KBM-7 (cell line): Measurements from ENCODE around the gene LTK.
"Not testable (repeated sequence)": the region's sequence is repeated elsewhere in the genome, so short reads cannot be mapped to it uniquely, and the experiment has no call there.

Experiments
- DNase-seq: peaks from one replicate; pipeline ENCODE4 v3.0.0-alpha.2; 2015
- in situ Hi-C: fragments of 300-500 bp; cut with MboI; formaldehyde crosslinking; loops from 2 replicates; pipeline ENCODE4 v1.14.3; 2020; ENCODE audit warnings: low sequenced_read_pairs, low pct_unique_long_range_greater_than_20kb, mixed read lengths

The LTK gene

GRCh38 chr15:41484937-41485625 lies 28.5 kb downstream of the LTK start:
- DNase-seq: no peak
- in situ Hi-C loops: no loop called here

DNA sequence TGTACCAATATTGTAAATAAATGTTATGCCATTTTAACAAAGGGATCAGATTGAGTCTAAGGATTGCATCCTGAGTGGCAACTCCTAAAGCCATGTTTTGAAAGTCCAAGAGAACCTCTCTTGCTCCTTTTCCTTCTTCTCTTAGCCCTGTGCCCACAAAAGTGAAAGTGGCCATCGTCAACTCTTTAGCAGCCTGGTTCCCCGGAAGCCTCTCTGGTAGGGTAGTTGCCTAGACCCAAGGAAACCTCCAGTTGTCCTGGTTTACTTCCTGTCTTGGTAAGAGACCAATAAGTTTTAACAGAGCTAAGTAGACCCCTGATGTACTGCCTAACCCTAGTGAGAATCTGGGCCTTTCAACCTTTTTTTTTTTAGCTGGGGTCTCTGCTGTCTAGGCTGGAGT lies 30.1 kb downstream of the LTK start:
- DNase-seq: no peak
- in situ Hi-C loops: no loop called here

DNA sequence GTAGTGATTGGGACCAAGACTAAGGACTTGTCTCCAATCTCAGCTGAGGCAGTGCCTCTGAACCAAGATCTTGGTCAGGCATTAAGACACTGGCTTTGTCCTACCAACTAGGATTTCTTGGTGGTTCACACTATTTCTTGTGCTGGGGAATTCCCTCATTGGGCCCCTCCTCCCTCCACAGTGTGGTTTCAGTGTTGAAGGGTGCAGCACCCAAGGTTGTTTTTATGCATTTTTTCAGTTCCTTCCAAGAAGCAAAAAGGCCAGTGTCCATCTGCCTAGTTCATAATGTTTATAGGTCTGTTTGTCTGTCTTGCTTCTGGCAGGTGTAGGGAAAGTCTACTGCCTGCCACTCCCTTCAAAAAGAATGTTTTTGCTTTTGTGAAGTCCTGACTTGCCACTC lies 30.5 kb downstream of the LTK start:
- no peak for DNase-seq
- in situ Hi-C loops: no loop called here

GRCh38 chr15:41482110-41482877 lies 31.3 kb downstream of the LTK start:
- no peak for DNase-seq
- in situ Hi-C loops: no loop called here

DNA sequence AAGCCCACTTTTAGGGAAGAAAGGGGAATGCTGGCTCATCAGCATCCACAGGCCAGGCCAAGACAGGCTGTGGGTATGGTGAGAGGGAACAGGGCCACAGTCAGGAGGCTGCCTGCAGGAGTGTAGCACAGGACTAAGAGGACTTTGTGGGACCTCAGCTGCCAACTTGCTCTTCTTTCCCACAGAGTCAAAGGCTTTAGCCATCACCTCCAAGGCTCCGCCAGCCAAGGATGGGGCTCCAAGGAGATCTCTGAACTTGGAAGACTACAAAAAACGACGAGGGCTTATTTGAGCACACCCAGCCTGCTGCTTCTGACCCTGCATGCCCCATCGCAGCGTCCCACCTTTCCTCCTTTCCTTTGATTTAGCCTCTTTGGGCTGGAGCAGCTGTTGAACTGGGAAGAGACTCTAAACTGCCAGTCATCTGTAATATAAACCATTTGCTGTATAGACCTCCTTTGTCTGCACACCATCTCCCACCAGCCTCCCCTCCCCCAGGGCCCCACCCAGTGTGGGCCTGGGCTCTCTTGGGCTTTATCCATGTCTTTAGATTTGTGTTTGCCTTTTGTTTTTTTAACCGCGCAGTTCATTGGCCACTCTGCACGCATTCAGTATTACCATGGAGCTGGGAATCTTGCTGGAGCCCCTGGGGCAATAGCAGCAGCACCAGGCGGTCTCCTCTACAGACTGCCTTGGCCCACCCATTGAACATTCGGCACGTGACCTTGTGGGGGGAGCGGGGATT lies 33.1 kb downstream of the LTK start:
- in situ Hi-C loops: no loop called here

DNA sequence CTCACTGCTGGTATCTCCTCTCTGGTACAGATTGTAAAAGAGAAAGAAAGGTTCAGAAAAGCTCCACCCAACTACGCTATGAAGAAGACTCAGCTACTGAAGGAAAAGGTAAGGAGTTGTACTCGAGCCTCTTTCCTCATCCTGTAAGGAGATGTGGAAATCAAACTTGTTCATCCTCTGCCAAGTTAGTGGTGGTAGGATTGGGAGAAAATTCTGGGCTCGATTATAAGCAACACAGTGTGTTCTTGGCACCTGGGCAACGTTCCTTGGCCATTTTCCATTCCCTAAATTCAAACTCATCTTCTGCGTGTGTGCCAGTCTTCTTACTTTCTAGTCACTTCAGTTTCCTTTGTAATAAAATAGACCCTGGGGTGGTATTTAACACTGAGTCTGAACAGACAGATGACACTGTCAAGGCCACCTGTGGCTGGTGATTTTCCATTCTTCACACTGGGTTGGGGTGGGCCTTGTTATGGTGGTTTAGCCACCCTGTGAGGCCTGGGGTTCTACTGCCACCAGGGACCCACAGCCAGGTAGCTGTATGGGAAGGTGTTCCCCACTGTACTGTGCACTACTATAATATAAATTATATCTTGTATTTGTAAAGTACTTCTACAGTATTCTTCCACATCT lies 37.1 kb downstream of the LTK start:
- DNase-seq: no peak
- in situ Hi-C loops: no loop called here

More for the DNA sequence above, 33.1 kb downstream of the LTK start:
- no peak for DNase-seq

- DNase-seq: no peak
- in situ Hi-C loops: no loop called here
Observed at GRCh38 chr15:41474941-41475340, 38.7 kb downstream of the LTK start.

DNA sequence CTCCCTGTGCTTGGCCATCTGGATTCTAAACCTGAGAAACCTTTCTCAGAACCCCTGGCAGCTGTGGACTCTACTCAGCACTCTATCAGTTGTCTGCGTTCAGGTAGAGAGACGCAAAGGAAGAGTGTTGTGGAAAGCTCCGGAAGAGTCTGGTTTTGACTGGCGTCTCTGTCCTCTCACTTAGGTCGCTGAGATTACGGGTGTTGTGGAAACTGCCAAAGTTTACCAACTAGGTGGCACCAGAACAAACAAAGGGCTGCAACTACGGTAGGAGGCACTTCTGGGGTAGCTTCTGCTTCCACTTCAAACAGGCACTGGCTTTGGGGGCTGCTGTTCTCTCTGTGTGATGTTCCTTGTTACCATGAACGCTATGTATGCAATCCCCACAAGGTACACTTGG lies 39.2 kb downstream of the LTK start:
- in situ Hi-C loops: no loop called here
- no peak for DNase-seq

- no peak for DNase-seq
- in situ Hi-C loops: no loop called here
Observed at GRCh38 chr15:41473418-41473817, 40.2 kb downstream of the LTK start.

DNA sequence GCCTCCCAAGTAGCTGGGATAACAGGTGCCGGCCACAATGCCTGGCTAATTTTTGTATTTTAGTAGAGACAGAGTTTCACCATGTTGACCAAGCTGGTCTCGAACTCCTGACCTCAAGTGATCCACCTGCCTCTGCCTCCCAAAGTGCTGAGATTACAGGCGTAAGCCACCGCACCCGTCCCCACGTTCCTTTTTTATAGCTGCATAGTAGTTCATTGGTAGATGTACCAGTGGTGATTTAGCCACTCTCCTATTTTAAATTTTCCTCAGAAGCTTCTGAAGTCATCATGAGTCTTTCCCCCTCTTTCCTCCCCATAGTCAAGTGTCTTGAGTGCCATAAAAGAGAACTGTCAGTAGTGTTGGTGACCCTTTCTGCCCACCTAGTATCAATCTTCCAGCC lies 44.0 kb downstream of the LTK start:
- in situ Hi-C loops, DNase-seq: not testable (repeated sequence)

DNA sequence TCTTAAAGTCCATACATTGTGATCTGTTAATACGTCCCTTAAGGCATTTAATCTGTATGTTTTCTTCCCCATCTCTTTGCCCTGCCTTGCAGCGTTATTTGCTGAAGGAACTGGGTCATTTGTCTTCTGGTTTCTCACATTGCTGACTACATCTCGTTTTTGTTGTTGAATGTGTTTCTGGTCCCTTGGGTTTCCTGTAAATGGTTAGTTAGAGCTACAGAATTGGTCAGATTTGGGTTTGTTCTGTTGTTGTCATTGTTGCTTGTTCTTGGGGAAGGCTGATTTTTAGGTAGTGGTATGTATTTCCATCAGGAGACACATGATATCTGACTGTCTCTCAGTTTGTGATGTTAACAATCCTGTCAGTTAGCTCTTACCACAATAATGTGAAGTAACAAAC lies 46.9 kb downstream of the LTK start:
- in situ Hi-C loops: no loop called here
- DNase-seq: no peak

GRCh38 chr15:41465822-41466421 lies 47.7 kb downstream of the LTK start:
- peak; percentile 78 for DNase-seq
- in situ Hi-C loops: no loop called here

DNA sequence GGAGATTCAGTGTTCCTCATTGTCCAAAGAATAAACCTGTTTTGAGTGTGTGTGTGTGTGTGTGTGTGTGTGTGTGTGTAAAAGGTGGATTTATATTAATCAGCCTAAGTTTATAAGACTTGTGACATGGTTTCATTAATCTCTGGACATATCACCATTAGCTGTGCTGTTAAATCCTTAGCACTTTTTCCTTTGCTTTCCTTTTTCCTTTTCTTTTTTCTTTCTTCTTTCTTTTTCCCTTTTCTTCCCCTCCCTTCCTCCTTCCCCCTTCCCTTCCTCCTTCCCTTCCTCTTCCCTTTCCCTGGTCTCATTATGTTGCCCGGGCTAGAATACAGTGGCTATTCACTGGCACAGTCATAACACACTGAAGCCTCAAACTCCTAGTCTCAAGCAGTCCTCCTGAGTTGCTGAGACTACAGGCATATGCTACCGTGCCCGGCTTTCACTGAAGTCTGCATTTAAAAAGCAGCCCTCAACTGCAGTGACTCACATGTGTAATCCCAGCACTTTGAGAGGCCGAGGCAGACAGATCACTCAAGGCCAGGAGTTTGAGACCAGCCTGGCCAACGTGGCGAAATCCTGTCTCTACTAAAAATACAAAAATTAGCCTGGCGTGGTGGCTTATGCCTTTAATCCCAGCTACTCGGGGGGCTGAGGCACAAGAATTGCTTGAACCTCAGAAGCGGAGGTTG lies 48.6 kb downstream of the LTK start:
- no peak for DNase-seq
- in situ Hi-C loops: no loop called here

DNA sequence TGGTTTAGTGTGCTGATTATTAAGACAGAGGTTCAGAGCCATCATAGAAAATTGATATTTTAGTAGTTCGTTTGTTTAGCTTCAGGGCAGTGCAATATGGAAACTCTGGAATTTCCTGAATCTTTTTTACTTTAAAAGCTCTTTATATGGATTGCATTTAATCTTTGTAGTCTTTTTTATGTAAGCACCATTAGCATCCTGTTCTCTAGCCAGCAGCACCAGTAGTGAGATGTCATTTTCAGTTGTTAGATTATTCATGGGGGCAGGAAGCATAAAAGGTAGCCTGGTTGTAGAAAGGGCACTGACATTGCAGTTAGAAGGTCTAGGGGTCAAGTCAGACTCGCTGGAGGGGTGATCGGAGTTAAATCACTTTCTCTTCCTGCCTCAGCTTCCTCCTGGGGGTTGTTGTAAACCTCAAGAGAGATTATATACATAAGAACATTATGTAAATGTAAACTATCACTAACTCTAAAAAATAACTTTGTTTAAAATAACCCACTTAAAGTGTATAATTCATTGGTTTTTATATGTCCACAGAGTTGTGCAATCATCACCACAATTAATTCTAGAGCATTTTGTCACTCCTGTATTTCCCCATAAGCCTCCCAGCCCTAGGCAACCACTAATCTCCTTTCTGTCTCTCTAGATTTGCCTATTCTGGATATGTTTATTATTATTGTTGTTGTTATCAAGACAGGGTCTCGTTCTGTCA lies 51.4 kb downstream of the LTK start:
- peak; percentile 12 for DNase-seq

More for the DNA sequence above, 51.4 kb downstream of the LTK start:
- in situ Hi-C loops: no loop called here
